ENCODE data around the gene WTAP. TPM values are rescaled to one million over a fixed set of nuclear protein-coding genes. Genes with fewer than 3 reads are reported as not detected.
"Not testable (repeated sequence)": the region's sequence is repeated elsewhere in the genome, so short reads cannot be mapped to it uniquely, and the experiment has no call there.

The WTAP gene
- total RNA-seq, 5 donors from 2014 or later (not counting 1 experiment from before 2014, with no cell fraction given) = 119 to 177 (median 126) TPM

DNA sequence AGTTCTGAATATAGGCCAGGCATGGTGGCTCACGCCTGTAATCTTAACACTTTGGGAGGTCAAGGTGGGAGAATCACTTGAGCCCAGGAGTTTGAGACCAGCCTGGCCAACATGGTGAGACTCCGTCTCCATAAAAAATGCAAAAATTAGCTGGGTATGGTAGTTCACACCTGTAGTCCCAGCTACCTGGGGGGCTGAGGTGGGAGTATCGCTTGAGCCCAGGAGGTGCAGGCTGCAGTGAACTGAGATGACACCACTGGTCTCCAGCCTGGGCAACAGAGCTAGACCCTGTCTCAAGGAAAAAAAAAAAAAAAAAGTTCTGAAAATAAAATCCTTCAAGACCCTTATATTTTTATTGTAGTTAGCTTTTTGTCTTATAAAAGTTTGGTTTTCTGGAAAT is 11.7 kb upstream of the WTAP start:
- no peak overlapping the region for H3K4me3 ChIP-seq (ENCODE audit: control insufficient read depth in 1 of 2, extremely low read depth in 1 of 2, low read length in 1 of 2)
- Mint-ChIP-seq H3K27ac (no peak overlapping the region), H3K36me3 (no peaks in the 10 kb centered on the region), H3K4me3 (no peak overlapping the region), H3K9me3 (no peaks in the 10 kb centered on the region), H3K4me1 (no peaks in the 10 kb centered on the region), H3K27me3 (no peaks in the 10 kb centered on the region)
- POLR2A ChIA-PET = no interaction called here
- no peaks in the 10 kb centered on the region for H3K36me3 ChIP-seq (ENCODE audit: control insufficient read depth in 2 of 2, extremely low read depth in 1 of 2, insufficient read depth in 1 of 2, low read length in 1 of 2)
- CTCF ChIA-PET = no interaction called here
- no peak overlapping the region for H3K27ac ChIP-seq (ENCODE audit: low read length)
- WGBS (ENCODE audit: insufficient coverage) = 100% methylated on average over 2 of the region's 3 CpGs
- H3K4me1 ChIP-seq (ENCODE audit: control insufficient read depth in 1 of 2, extremely low read depth in 1 of 2, insufficient read depth in 2 of 2, low read length in 2 of 2) = no peaks in the 10 kb centered on the region
- H3K27me3 ChIP-seq (replicated peaks in 1 of 2; ENCODE audit: control insufficient read depth in 2 of 2, extremely low read depth in 1 of 2, insufficient read depth in 2 of 2, low read length in 1 of 2) = no peaks in the 10 kb centered on the region
- DNase-seq (no peak), ATAC-seq (replicated peaks in 1 of 4) (no peak)
- H3K9me3 ChIP-seq = no peaks in the 10 kb centered on the region

- DNase-seq (no peak), ATAC-seq (replicated peaks in 1 of 4) (no peak)
- no peak overlapping the region for H3K4me3 Mint-ChIP-seq
- POLR2A ChIA-PET = interaction anchor here in 1 of 2 donors (0.6 kb wide), 1 partner anchor 19 kb away, joined by 3 read pairs; no protein-coding TSS in a partner anchor
- H3K9me3 ChIP-seq = no peaks in the 10 kb centered on the region
- no peak overlapping the region for H3K4me3 ChIP-seq (ENCODE audit: control insufficient read depth in 1 of 2, extremely low read depth in 1 of 2, low read length in 1 of 2)
- no peaks in the 10 kb centered on the region for H3K27me3 Mint-ChIP-seq
- peaks cover 0 to 2% of the 10 kb centered on the region in 2 experiments for H3K4me1 ChIP-seq (ENCODE audit: control insufficient read depth in 1 of 2, extremely low read depth in 1 of 2, insufficient read depth in 2 of 2, low read length in 2 of 2)
- CTCF ChIA-PET = no interaction called here
- no peaks in the 10 kb centered on the region for H3K36me3 ChIP-seq (ENCODE audit: control insufficient read depth in 2 of 2, extremely low read depth in 1 of 2, insufficient read depth in 1 of 2, low read length in 1 of 2)
- WGBS (ENCODE audit: insufficient coverage) = no CpG with 5 or more reads among the region's 5 CpGs
- H3K4me1 Mint-ChIP-seq = no peaks in the 10 kb centered on the region
- H3K9me3 Mint-ChIP-seq = no peaks in the 10 kb centered on the region
- H3K27ac Mint-ChIP-seq = no peak overlapping the region
- H3K27ac ChIP-seq (ENCODE audit: low read length) = no peak overlapping the region
- H3K36me3 Mint-ChIP-seq = no peaks in the 10 kb centered on the region
- H3K27me3 ChIP-seq (replicated peaks in 1 of 2; ENCODE audit: control insufficient read depth in 2 of 2, extremely low read depth in 1 of 2, insufficient read depth in 2 of 2, low read length in 1 of 2) = no peaks in the 10 kb centered on the region
Measured at GRCh38 chr6:159716247-159717096, 10.8 kb upstream of the WTAP start.

- Mint-ChIP-seq H3K36me3 (peaks cover 11% of the 10 kb centered on the region), H3K9me3 (peaks cover 0 to 9% (median 6%) of the 10 kb centered on the region in 3 donors), H3K27ac (no peak overlapping the region), H3K4me1 (peaks cover 10 to 12% (median 11%) of the 10 kb centered on the region in 3 donors), H3K4me3 (no peak overlapping the region), H3K27me3 (no peaks in the 10 kb centered on the region)
- Histone ChIP-seq H3K4me1 (ENCODE audit: control insufficient read depth in 1 of 2, extremely low read depth in 1 of 2, insufficient read depth in 2 of 2, low read length in 2 of 2) (peaks cover 0 to 2% of the 10 kb centered on the region in 2 experiments), H3K27ac (ENCODE audit: low read length) (no peak overlapping the region), H3K27me3 (replicated peaks in 1 of 2; ENCODE audit: control insufficient read depth in 2 of 2, extremely low read depth in 1 of 2, insufficient read depth in 2 of 2, low read length in 1 of 2) (no peaks in the 10 kb centered on the region), H3K4me3 (ENCODE audit: control insufficient read depth in 1 of 2, extremely low read depth in 1 of 2, low read length in 1 of 2) (no peak overlapping the region), H3K36me3 (ENCODE audit: control insufficient read depth in 2 of 2, extremely low read depth in 1 of 2, insufficient read depth in 1 of 2, low read length in 1 of 2) (no peaks in the 10 kb centered on the region), H3K9me3 (peaks cover 3% of the 10 kb centered on the region)
- ChIA-PET CTCF (interaction anchor here (0.5 to 2.1 kb wide), 9 partner anchors 9 to 734 kb away, joined by 3 to 13 read pairs (median 3); partner anchors contain the start of gene WTAP (in 1 of the 2)), POLR2A (no interaction called here)
- WGBS (ENCODE audit: insufficient coverage) = 88% methylated on average over 3 of the region's 3 CpGs
- ATAC-seq (replicated peaks in 1 of 4) (no peak), DNase-seq (no peak)
Measured at GRCh38 chr6:159718634-159719033, 8.7 kb upstream of the WTAP start.

GRCh38 chr6:159719287-159719686 is 8.0 kb upstream of the WTAP start:
- no peaks in the 10 kb centered on the region for H3K27me3 ChIP-seq (replicated peaks in 1 of 2; ENCODE audit: control insufficient read depth in 2 of 2, extremely low read depth in 1 of 2, insufficient read depth in 2 of 2, low read length in 1 of 2)
- DNase-seq (no peak), ATAC-seq (replicated peaks in 1 of 4) (no peak)
- no peak overlapping the region for H3K27ac ChIP-seq (ENCODE audit: low read length)
- ChIA-PET POLR2A (interaction anchor here (0.6 to 0.7 kb wide), 3 partner anchors 24 to 248 kb away, joined by 3 to 11 read pairs (median 9); no protein-coding TSS in a partner anchor), CTCF (interaction anchor here (0.5 to 2.1 kb wide), 8 partner anchors 8 to 221 kb away, joined by 3 to 13 read pairs (median 4); partner anchors contain the start of gene WTAP (in 1 of the 2))
- Mint-ChIP-seq H3K9me3 (peaks cover 0 to 9% (median 6%) of the 10 kb centered on the region in 3 donors), H3K4me1 (peaks cover 13 to 16% (median 13%) of the 10 kb centered on the region in 3 donors), H3K4me3 (no peak overlapping the region), H3K36me3 (peaks cover 13% of the 10 kb centered on the region), H3K27ac (no peak overlapping the region), H3K27me3 (no peaks in the 10 kb centered on the region)
- no peak overlapping the region for H3K4me3 ChIP-seq (ENCODE audit: control insufficient read depth in 1 of 2, extremely low read depth in 1 of 2, low read length in 1 of 2)
- H3K4me1 ChIP-seq (ENCODE audit: control insufficient read depth in 1 of 2, extremely low read depth in 1 of 2, insufficient read depth in 2 of 2, low read length in 2 of 2) = peaks cover 0 to 2% of the 10 kb centered on the region in 2 experiments
- no peaks in the 10 kb centered on the region for H3K36me3 ChIP-seq (ENCODE audit: control insufficient read depth in 2 of 2, extremely low read depth in 1 of 2, insufficient read depth in 1 of 2, low read length in 1 of 2)
- H3K9me3 ChIP-seq = peaks cover 3% of the 10 kb centered on the region
- WGBS (ENCODE audit: insufficient coverage) = 82% methylated on average over 2 of the region's 7 CpGs

DNA sequence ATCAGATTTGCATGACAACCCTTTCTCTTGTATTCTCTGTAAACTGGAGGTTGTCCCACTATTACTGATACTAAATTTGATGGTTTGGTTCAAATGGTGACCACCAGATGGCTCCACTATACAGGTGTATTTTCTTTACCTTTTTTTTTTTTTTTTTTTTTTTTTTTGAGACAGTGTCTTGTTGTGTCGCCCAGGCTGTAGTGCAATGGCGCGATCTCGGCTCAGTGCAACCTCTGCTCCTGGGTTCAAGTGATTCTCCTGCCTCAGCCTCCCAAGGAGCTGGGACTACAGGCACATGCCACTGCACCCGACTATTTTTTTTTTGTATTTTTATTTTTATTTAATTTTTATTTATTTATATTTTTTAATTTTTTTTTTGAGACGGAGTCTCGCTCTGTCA is 6.6 kb upstream of the WTAP start:
- peaks cover 19 to 26% (median 24%) of the 10 kb centered on the region in 3 donors for H3K4me1 Mint-ChIP-seq
- Histone ChIP-seq H3K4me1 (ENCODE audit: control insufficient read depth in 1 of 2, extremely low read depth in 1 of 2, insufficient read depth in 2 of 2, low read length in 2 of 2) (peaks cover 3 to 6% of the 10 kb centered on the region in 2 experiments), H3K27me3 (replicated peaks in 1 of 2; ENCODE audit: control insufficient read depth in 2 of 2, extremely low read depth in 1 of 2, insufficient read depth in 2 of 2, low read length in 1 of 2) (no peaks in the 10 kb centered on the region), H3K36me3 (ENCODE audit: control insufficient read depth in 2 of 2, extremely low read depth in 1 of 2, insufficient read depth in 1 of 2, low read length in 1 of 2) (no peaks in the 10 kb centered on the region), H3K27ac (ENCODE audit: low read length) (no peak overlapping the region), H3K4me3 (ENCODE audit: control insufficient read depth in 1 of 2, extremely low read depth in 1 of 2, low read length in 1 of 2) (no peak overlapping the region), H3K9me3 (peaks cover 3% of the 10 kb centered on the region)
- POLR2A ChIA-PET = no interaction called here
- peaks cover 0 to 9% (median 6%) of the 10 kb centered on the region in 3 donors for H3K9me3 Mint-ChIP-seq
- CTCF ChIA-PET = interaction anchor here (0.6 to 1.7 kb wide), 20 partner anchors 8 to 1714 kb away, joined by 3 to 9 read pairs (median 4); partner anchors contain the start of genes ACAT2 (in 1 of the 2) and TCP1 (in 1 of the 2)
- no peak overlapping the region for H3K27ac Mint-ChIP-seq
- WGBS (ENCODE audit: insufficient coverage) = 90% methylated on average over 2 of the region's 7 CpGs
- ATAC-seq (replicated peaks in 1 of 4) (peak in 3 of 4 experiments; percentile 29 to 79 (median 53)), DNase-seq (peak in 29 of 35 experiments; percentile 3 to 84 (median 35))
- H3K36me3 Mint-ChIP-seq = peaks cover 13% of the 10 kb centered on the region
- H3K4me3 Mint-ChIP-seq = no peak overlapping the region
- no peaks in the 10 kb centered on the region for H3K27me3 Mint-ChIP-seq

DNA sequence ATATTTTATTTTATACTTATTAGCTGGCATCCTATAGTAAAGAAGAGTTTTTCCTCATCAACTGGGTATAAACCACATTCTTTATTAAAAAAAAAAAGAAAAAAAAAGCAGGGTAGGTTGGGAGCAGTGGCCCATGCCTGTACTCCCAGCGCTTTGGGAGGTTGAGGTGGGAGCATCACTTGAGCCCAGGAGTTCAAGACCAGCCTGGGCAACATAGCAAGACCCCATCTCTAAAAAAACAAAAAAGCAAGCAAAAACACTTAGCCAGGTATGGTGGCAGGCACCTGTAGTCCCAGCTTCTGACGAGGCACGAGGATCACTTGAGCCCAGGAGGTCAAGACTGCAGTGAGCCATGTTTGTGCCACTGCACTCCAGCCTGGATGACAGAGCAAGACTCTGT is 5.3 kb upstream of the WTAP start:
- H3K9me3 Mint-ChIP-seq; H3K27ac Mint-ChIP-seq; H3K27me3 ChIP-seq (replicated peaks in 1 of 2; ENCODE audit: control insufficient read depth in 2 of 2, extremely low read depth in 1 of 2, insufficient read depth in 2 of 2, low read length in 1 of 2); H3K9me3 ChIP-seq; H3K27ac ChIP-seq (ENCODE audit: low read length); H3K4me3 Mint-ChIP-seq; H3K36me3 ChIP-seq (ENCODE audit: control insufficient read depth in 2 of 2, extremely low read depth in 1 of 2, insufficient read depth in 1 of 2, low read length in 1 of 2); H3K4me3 ChIP-seq (ENCODE audit: control insufficient read depth in 1 of 2, extremely low read depth in 1 of 2, low read length in 1 of 2); ATAC-seq (replicated peaks in 1 of 4); DNase-seq; H3K27me3 Mint-ChIP-seq: not testable (repeated sequence)
- Mint-ChIP-seq H3K4me1 (peaks cover 30 to 36% (median 32%) of the 10 kb centered on the region in 3 donors), H3K36me3 (peaks cover 13% of the 10 kb centered on the region)
- POLR2A ChIA-PET = interaction anchor here in 1 of 2 donors (0.5 kb wide), 1 partner anchor 10 kb away, joined by 3 read pairs; no protein-coding TSS in a partner anchor
- CTCF ChIA-PET = interaction anchor here (0.6 to 1.2 kb wide), 5 partner anchors 25 to 131 kb away, joined by 3 to 5 read pairs (median 3); no protein-coding TSS in a partner anchor
- peaks cover 10 to 11% of the 10 kb centered on the region in 2 experiments for H3K4me1 ChIP-seq (ENCODE audit: control insufficient read depth in 1 of 2, extremely low read depth in 1 of 2, insufficient read depth in 2 of 2, low read length in 2 of 2)
- 100% methylated on average over 2 of the region's 3 CpGs for WGBS (ENCODE audit: insufficient coverage)
